GM18517 (cell line): ENCODE data around the gene IRF2BP1.
A peak's percentile ranks its signal among the peaks of the same experiment; 100 is the strongest.
"Not testable (repeated sequence)": the region's sequence is repeated elsewhere in the genome, so short reads cannot be mapped to it uniquely, and the experiment has no call there.

Experiments used
- ATAC-seq: cut with Tn5 transposase; IDR thresholded peaks from one replicate; pipeline ENCODE4 v1.9.1; 2021; ENCODE audit warnings: mild to moderate bottlenecking, moderate library complexity; ENCODE audit not compliant: unreplicated experiment

Gene IRF2BP1

GRCh38 chr19:45902651-45903625 is 17.0 kb upstream of the IRF2BP1 start:
- peak; percentile 89 for ATAC-seq

GRCh38 chr19:45901912-45902650 is 16.1 kb upstream of the IRF2BP1 start, which contains the start of gene MYPOP:
Gene MYPOP, minus strand, starts transcription at chr19:45902613. Its CDS starts 840 bp downstream, at chr19:45901773.
- no peak for ATAC-seq

- no peak for ATAC-seq
Measured at GRCh38 chr19:45901432-45901911, 15.5 kb upstream of the IRF2BP1 start.

GRCh38 chr19:45900738-45901431 is 14.9 kb upstream of the IRF2BP1 start:
- no peak for ATAC-seq

GRCh38 chr19:45899919-45900589 is 14.1 kb upstream of the IRF2BP1 start:
- ATAC-seq = no peak

- no peak for ATAC-seq
Measured at GRCh38 chr19:45899253-45899652, 13.3 kb upstream of the IRF2BP1 start.

GRCh38 chr19:45897261-45897812 is 11.4 kb upstream of the IRF2BP1 start:
- no peak for ATAC-seq

GRCh38 chr19:45895983-45896599 is 10.2 kb upstream of the IRF2BP1 start:
- not testable (repeated sequence) for ATAC-seq

- no peak for ATAC-seq
Measured at GRCh38 chr19:45895519-45895972, 9.6 kb upstream of the IRF2BP1 start.

- no peak for ATAC-seq
Measured at GRCh38 chr19:45890877-45891276, 4.9 kb upstream of the IRF2BP1 start.

- ATAC-seq = no peak
Measured at GRCh38 chr19:45889210-45889885, 3.4 kb upstream of the IRF2BP1 start.

- ATAC-seq = no peak
Measured at GRCh38 chr19:45887200-45887710, 1.3 kb upstream of the IRF2BP1 start.

GRCh38 chr19:45886427-45887199 is 672 bp upstream of the IRF2BP1 start:
- peak; percentile 39 for ATAC-seq

GRCh38 chr19:45884682-45885555 is 1.0 kb downstream of the IRF2BP1 start:
- no peak for ATAC-seq

- no peak for ATAC-seq
Measured at GRCh38 chr19:45883881-45884681, 1.9 kb downstream of the IRF2BP1 start.

GRCh38 chr19:45883586-45883880 is 2.4 kb downstream of the IRF2BP1 start:
- no peak for ATAC-seq
